ENCODE measurements around the gene LTBP1.

The LTBP1 gene

DNA sequence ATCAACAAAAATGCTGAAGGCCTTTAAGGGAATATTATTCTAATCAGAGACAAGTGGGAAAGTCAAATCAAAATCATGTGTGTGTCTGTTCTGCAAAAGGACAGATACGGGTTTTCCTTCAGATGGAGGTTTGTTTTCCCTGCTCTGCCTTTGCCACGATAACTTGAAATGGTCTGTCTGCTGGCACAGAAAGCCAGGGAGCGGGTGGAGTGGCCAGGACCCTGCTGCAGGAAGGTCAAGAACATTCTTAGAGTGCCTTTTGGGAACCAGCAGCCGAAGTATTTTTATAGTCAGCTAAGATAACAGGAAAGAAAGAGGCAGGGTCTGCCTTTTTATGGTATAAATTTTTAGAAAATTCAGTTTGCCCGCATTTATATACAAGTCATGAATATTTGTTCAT, 234.2 kb downstream of the LTBP1 start:
- in situ Hi-C loops (cut with MboI; ENCODE audit: low sequenced_read_pairs): no loop called here

DNA sequence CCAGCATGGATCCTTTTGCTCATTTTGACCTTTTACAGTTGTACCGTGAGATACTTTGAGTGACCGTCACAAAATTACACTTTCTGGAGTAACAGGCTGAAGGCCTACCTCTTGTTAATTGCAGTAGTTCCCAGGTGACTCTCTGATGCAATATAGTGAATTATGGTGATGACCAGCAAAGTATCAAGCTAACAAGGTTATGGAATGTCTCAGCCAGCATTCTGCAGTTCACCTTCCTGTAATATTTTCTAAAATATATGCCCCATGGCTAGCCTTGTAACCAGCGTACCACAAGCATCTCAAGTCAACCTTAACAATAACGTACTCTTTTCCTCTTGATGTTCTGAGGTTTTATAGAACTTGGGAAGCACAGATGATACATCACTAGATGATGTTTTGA, 234.7 kb downstream of the LTBP1 start:
- in situ Hi-C loops (cut with MboI; ENCODE audit: low sequenced_read_pairs): no loop called here

DNA sequence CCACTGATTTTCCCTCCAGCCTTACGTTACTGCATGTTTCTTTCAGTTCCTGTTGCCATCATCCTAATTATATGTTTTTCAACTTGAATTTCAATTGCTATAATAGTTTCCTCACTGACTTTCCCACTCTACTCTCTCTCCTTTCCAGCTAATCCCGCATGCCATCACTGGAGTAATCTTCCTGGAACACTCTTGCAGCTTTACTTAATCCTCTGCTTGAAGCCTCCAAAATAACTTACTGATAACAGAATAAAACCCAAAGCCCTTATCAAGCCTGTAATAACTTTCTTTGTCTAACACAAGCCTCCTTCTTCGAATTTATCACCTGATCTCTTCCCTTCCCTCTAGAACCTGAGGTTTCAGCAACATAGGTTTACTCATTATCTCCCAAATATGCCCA, 237.3 kb downstream of the LTBP1 start:
- in situ Hi-C loops (cut with MboI; ENCODE audit: low sequenced_read_pairs): no loop called here

- in situ Hi-C loops (cut with MboI; ENCODE audit: low sequenced_read_pairs): no loop called here
Observed at GRCh38 chr2:33186937-33187336, 240.2 kb downstream of the LTBP1 start.

- in situ Hi-C loops (cut with MboI; ENCODE audit: low sequenced_read_pairs): no loop called here
Observed at GRCh38 chr2:33188799-33189198, 242.0 kb downstream of the LTBP1 start.

- in situ Hi-C loops (cut with MboI; ENCODE audit: low sequenced_read_pairs): no loop called here
Observed at GRCh38 chr2:33190393-33190937, 243.7 kb downstream of the LTBP1 start.

- in situ Hi-C loops (cut with MboI; ENCODE audit: low sequenced_read_pairs): no loop called here
Observed at GRCh38 chr2:33195891-33196290, 249.1 kb downstream of the LTBP1 start.

DNA sequence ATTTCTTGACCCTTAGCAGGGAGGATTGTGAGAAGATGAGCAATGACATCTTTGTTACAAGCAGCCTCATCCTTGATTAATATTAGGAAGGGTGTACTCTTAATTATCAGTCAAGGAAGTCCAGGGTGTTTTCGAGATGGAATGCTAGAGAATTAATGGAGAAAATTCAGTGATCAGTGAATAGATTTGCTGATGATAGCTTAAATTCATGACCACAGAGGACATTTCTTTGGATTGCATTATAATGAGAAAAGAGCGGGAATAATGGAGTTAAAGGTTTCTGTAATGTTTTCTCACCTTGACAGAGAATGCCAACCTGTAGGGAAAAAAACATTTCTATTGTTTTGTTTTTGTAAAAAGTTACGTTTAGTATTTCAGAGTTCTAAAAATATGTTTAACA, 249.9 kb downstream of the LTBP1 start:
- in situ Hi-C loops (cut with MboI; ENCODE audit: low sequenced_read_pairs): no loop called here

DNA sequence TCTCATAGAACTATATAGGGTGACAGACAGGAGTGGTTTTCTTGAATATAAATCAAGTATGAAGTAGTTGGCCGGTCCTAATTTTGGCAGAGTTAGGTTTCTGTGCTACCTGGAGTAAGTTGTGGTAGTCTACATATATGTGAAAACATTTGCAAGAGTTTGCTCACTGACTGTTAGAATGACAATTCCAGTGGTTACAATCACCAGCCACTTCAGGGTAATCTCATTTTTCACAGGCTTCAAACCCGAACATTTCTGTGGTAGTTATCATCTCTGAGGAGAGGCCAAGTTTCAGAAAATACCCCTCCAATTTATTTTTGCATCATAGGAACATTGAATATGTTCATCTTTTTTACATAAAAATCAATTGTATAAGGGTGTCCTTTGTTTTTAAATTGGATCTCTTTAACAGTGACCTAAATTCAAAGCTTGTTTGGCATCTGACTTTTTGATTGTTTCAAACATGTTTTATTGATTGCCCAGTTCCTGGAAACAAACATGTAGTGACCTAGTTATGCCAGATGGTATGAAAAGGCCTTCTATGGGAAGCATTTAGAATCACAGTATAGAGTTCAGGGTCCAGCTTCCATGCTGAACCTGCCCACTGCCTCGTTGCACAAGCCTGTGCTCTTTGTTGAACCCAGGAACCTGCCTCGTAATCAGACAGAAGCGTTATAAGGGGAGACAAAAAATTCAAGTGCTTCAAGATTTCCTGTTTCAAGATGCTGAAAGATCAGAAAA, 250.6 kb downstream of the LTBP1 start:
- in situ Hi-C loops (cut with MboI; ENCODE audit: low sequenced_read_pairs): no loop called here

DNA sequence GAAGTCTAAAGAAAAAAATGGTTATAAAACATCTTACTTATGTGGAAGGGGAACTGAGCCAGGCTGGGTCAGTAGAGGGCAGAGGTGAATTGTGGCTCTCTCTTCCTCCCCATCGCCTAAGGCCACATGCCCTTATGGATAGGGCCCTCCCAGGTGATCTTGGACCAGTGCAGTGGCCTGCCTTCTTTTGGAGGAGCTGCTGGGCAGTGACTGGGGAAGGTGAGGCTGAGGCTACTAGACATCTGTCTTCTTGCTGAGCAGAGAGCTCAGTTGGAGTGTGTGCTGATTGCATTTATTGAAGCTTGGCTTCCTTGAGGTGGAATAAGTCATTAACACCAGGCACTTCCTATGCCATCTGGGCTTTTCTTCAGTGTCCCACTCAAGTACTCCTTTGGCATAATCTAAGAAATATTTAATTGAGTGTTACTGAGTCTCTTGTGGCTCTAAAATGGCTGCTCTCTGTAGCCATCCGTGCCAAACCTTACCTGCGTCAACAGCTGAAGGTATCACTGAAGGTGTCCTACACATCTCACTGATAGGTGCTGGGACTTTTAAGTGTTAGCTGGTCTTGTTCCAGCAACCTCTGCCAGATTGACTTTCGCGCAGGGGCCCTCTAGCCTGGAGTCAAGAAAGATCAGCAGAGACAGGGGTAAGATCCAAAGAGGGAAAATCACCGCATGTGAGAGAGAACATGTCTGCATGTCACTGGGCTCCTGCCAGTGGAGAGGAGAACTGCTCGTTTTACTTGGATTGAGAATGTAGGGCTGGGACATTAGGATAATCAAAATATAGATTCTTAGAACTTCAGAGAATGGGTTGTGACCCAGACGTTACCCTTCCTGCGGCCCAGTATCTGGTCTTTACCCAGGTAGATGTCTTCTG, 256.1 kb downstream of the LTBP1 start:
- in situ Hi-C loops (cut with MboI; ENCODE audit: low sequenced_read_pairs): no loop called here

- in situ Hi-C loops (cut with MboI; ENCODE audit: low sequenced_read_pairs): no loop called here
Observed at GRCh38 chr2:33204945-33205344, 258.2 kb downstream of the LTBP1 start.

DNA sequence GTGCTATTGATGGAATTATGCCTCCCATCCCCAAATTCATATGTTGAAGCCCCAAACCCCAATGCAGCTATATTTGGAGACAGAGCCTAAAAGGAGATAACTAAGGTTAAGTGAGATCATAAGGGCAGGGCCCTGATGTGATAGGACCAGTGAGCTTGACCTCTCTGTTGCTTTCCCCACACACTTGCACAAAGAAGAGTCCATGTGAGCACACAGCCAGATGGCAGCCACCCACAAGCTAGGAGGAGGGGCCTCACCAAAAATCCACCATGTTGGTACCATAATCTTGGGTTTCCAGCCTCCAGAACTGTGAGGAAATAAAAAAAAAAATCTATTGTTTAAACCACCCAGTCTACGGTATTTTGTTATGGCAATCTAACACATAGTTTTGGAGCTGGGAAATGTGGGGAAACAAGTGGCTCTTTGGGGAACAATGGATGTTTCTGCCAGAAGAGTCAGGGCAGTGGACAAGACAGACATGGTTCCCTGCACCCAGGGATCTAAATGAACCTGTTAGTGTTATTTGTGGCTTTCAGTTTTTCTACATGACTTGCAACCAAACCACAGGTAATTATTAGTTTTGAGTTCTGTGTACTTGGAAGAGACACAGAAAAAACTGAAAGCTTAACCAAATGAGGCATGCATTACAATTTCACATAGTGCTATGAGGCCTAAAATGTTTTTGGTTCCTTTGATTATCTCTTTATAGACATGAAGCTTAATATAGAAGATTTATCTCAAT, 259.1 kb downstream of the LTBP1 start:
- in situ Hi-C loops (cut with MboI; ENCODE audit: low sequenced_read_pairs): no loop called here

DNA sequence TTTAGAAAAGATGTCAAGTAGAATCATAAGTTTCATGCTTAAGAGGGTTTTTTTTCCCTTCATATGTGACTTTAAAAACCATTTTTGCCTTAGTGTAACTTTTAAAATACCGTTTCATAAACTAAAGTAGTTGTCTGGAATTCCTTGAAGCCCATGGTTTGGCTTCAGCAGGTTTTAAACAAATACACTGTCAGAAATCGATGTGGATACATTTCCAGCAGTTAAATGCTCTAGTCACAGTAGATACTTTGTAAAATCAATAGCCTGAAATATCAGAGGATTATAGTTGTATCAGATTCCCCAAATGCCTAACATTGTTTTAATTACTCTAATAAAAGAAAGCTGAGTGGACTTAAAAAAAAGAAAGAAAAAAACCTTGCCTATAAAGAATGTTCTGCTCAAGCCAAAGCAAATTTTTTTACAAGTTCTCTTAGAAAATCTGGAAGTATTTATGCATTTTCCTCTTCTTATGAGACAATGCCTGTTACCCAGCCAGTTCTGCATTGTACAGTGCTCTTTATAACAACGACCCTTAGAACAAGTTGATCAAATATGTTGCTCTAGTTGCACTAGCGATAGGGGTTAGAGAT, 260.5 kb downstream of the LTBP1 start:
- in situ Hi-C loops (cut with MboI; ENCODE audit: low sequenced_read_pairs): no loop called here

GRCh38 chr2:33208400-33208799, 261.6 kb downstream of the LTBP1 start:
- in situ Hi-C loops (cut with MboI; ENCODE audit: low sequenced_read_pairs): no loop called here

GRCh38 chr2:33209976-33210375, 263.2 kb downstream of the LTBP1 start:
- in situ Hi-C loops (cut with MboI; ENCODE audit: low sequenced_read_pairs): no loop called here

DNA sequence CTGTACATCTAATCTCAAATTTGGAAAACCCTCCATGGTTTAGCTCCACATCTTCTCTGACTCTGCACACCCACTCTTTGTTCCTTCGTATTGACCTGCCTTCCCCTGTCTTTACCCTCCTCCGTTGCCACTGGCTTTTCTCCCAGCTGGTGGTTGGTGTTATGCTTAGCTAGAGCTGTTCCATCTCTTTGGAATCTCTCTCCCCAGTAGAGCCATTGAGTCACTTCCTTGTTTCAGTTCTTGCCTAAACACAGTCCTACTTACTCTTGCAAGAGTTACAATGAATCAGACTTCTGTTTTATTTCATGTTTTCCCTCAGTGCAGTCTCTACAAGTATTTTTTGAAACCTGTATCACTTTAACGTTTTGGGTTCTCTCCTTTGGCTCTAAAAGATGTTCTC, 263.9 kb downstream of the LTBP1 start:
- in situ Hi-C loops (cut with MboI; ENCODE audit: low sequenced_read_pairs): no loop called here

- in situ Hi-C loops (cut with MboI; ENCODE audit: low sequenced_read_pairs): no loop called here
Observed at GRCh38 chr2:33212151-33212550, 265.4 kb downstream of the LTBP1 start.

DNA sequence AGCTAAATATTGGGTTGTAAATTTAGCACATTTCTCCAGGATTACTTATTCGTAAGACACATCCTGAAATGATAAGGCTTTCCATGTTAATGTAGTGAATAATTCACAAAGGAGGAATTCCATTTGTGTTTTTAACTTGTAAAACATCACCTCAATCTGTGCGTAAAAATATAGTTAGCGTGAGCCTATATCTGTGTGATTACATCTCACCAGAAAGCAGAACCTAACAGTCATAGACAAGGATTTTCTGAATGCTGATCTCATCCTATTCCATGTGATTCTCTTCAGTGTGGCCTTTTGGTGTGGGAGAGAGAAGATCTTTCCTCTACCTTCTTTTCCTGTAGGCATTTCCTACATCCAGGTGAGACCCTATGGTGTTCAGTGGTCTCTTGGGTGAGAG, 266.5 kb downstream of the LTBP1 start:
- in situ Hi-C loops (cut with MboI; ENCODE audit: low sequenced_read_pairs): no loop called here

DNA sequence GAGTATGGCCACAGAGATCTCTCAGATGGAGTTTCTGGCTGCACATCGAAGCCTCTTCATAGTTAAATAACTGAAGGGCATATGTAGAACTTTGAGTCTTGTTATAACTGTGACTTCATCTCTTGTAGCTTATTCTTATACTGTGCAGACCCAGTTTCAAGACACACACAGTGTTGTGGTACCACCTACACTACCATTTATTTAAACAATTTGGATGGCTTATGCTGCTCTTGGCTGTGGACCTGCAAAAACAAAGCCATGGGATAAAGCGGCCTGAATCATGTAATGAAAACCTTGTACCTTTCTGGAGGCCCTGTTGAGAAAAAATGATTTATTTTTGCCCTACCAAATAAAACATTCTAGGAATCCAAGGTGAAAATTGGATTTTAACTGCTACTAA, 266.9 kb downstream of the LTBP1 start:
- in situ Hi-C loops (cut with MboI; ENCODE audit: low sequenced_read_pairs): no loop called here

GRCh38 chr2:33214436-33214835, 267.7 kb downstream of the LTBP1 start:
- in situ Hi-C loops (cut with MboI; ENCODE audit: low sequenced_read_pairs): no loop called here

GRCh38 chr2:33214857-33215256, 268.1 kb downstream of the LTBP1 start:
- in situ Hi-C loops (cut with MboI; ENCODE audit: low sequenced_read_pairs): no loop called here
